GM19463 (cell line): ENCODE results near the gene AP4M1.

Experiments
- ATAC-seq: cut with Tn5 transposase; IDR thresholded peaks from one replicate; pipeline ENCODE4 v1.9.1; 2021; ENCODE audit warnings: mild to moderate bottlenecking, moderate library complexity; ENCODE audit not compliant: unreplicated experiment

AP4M1 gene

GRCh38 chr7:100107125-100107737, 5.8 kb downstream of the AP4M1 start:
- ATAC-seq, result no peak

- ATAC-seq, result no peak
These were observed 6.4 kb downstream of the AP4M1 start for GRCh38 chr7:100107890-100108289.

GRCh38 chr7:100109521-100110163, 8.2 kb downstream of the AP4M1 start:
- no peak for ATAC-seq

GRCh38 chr7:100111156-100111555, 9.7 kb downstream of the AP4M1 start:
- no peak for ATAC-seq

- no peak for ATAC-seq
These were observed 10.5 kb downstream of the AP4M1 start for GRCh38 chr7:100111914-100112313.

- no peak for ATAC-seq
These were observed 13.6 kb downstream of the AP4M1 start for GRCh38 chr7:100115026-100115425.

GRCh38 chr7:100118388-100119071, 17.1 kb downstream of the AP4M1 start:
- no peak for ATAC-seq

- peak; percentile 67 for ATAC-seq
These were observed 17.9 kb downstream of the AP4M1 start, which contains the start of the genes CNPY4 and TAF6 for GRCh38 chr7:100119072-100119969. Gene CNPY4 (plus strand): TSS chr7:100119634. CDS start chr7:100119745, 111 bp downstream. Gene TAF6 (minus strand): TSS chr7:100119358. CDS start chr7:100114209, 5,149 bp downstream.

GRCh38 chr7:100119970-100120732, 18.7 kb downstream of the AP4M1 start:
- peak; percentile 23 for ATAC-seq

- no peak for ATAC-seq
These were observed 19.2 kb downstream of the AP4M1 start for GRCh38 chr7:100120733-100121036.

- ATAC-seq, result no peak
These were observed 20.6 kb downstream of the AP4M1 start for GRCh38 chr7:100122067-100122466.

GRCh38 chr7:100122568-100122967, 21.1 kb downstream of the AP4M1 start:
- no peak for ATAC-seq

- ATAC-seq, result no peak
These were observed 23.1 kb downstream of the AP4M1 start for GRCh38 chr7:100124301-100125230.

GRCh38 chr7:100126239-100126930, 24.9 kb downstream of the AP4M1 start:
- ATAC-seq, result peak; percentile 23

GRCh38 chr7:100126931-100127865, 25.8 kb downstream of the AP4M1 start, which contains the start of gene MBLAC1:
Gene MBLAC1 (plus strand): TSS chr7:100126967. CDS start chr7:100127396, 429 bp downstream.
- ATAC-seq, result peak; percentile 60

- no peak for ATAC-seq
These were observed 26.6 kb downstream of the AP4M1 start for GRCh38 chr7:100127866-100128636.

GRCh38 chr7:100128637-100128963, 27.2 kb downstream of the AP4M1 start:
- ATAC-seq, result no peak
